ENCODE measurements around the gene CIB2. TPM values are rescaled to one million over a fixed set of nuclear protein-coding genes. Genes with fewer than 3 reads are reported as not detected.
A peak's percentile ranks its signal among the peaks of the same experiment; 100 is the strongest.

CIB2 gene
- total RNA-seq, 4 donors from 2014 or later, result 8.4 to 19.5 (median 9.5) TPM

- in situ Hi-C loops (cut with MboI; ENCODE audit: low pct_ligation_motif_present in 1 of 4, low pct_unique_long_range_greater_than_20kb in 1 of 4, low sequenced_read_pairs in 3 of 4), result loop anchor here (5.0 to 25.0 kb wide), 5 partner anchors 104 to 146 kb away; partner anchors contain the start of gene ACSBG1 (in 1 of the 4)
- no peaks in the 10 kb centered on the region for H3K27me3 ChIP-seq
- no peak for TF ChIP-seq POLR2A (IDR thresholded peaks at IDR 0.05)
- TF ChIP-seq, protein P1, sequence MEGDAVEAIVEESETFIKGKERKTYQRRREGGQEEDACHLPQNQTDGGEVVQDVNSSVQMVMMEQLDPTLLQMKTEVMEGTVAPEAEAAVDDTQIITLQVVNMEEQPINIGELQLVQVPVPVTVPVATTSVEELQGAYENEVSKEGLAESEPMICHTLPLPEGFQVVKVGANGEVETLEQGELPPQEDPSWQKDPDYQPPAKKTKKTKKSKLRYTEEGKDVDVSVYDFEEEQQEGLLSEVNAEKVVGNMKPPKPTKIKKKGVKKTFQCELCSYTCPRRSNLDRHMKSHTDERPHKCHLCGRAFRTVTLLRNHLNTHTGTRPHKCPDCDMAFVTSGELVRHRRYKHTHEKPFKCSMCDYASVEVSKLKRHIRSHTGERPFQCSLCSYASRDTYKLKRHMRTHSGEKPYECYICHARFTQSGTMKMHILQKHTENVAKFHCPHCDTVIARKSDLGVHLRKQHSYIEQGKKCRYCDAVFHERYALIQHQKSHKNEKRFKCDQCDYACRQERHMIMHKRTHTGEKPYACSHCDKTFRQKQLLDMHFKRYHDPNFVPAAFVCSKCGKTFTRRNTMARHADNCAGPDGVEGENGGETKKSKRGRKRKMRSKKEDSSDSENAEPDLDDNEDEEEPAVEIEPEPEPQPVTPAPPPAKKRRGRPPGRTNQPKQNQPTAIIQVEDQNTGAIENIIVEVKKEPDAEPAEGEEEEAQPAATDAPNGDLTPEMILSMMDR (IDR thresholded peaks at IDR 0.05), result peak; percentile 91 to 98 (median 97)
- no peak overlapping the region for H3K4me3 ChIP-seq
- H3K4me1 ChIP-seq, result peaks cover 0 to 8% (median 4%) of the 10 kb centered on the region in 4 donors
- DNase-seq, result peak; percentile 88
- 37% methylated on average over 11 of the region's 11 CpGs; no CpG with 5 or more reads in 1 of the 2 donors for WGBS, 2 donors (ENCODE audit: low coverage in 1 of 2)
- H3K9me3 ChIP-seq, result no peaks in the 10 kb centered on the region
- no peaks in the 10 kb centered on the region for H3K36me3 ChIP-seq
- H3K27ac ChIP-seq, result no peak overlapping the region
- intact Hi-C loops (cut with DNase I; ENCODE audit: low total_unique reads), result loop anchor here (5.0 kb wide), 2 partner anchors 106 to 141 kb away; no protein-coding TSS in a partner anchor
These were observed 22.8 kb downstream of the CIB2 start for GRCh38 chr15:78108300-78109084.

DNA sequence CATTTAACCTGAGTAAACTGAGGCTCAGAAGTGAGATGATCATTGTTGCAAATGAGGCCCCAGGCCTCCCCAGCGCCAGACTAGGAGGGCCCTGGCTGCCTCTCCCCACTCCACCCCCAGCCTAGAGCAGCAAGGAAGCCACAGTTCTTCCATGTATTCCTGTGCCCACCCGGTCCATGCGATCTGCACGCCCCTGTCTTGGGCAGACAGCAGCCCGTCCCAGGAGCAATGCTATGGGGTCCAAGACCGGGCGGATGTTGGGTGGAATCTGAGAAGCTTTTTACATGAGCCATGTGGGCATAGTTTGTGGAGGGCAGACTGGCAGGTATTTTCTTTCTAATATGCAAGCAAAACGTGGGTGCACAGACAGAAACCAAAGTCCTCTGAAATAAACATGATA lies 23.8 kb downstream of the CIB2 start:
- H3K36me3 ChIP-seq, result no peaks in the 10 kb centered on the region
- H3K27me3 ChIP-seq, result no peaks in the 10 kb centered on the region
- intact Hi-C loops (cut with DNase I; ENCODE audit: low total_unique reads), result loop anchor here (5.0 kb wide), 2 partner anchors 105 to 140 kb away; no protein-coding TSS in a partner anchor
- peak; percentile 6 for DNase-seq
- H3K4me3 ChIP-seq, result no peak overlapping the region
- 40 to 89% methylated on average over 1 to 8 of the region's 8 CpGs for WGBS, 2 donors (ENCODE audit: low coverage in 1 of 2)
- H3K9me3 ChIP-seq, result no peaks in the 10 kb centered on the region
- TF ChIP-seq POLR2A (IDR thresholded peaks at IDR 0.05), result no peak
- TF ChIP-seq, protein P1 (IDR thresholded peaks at IDR 0.05), result no peak
- TF ChIP-seq POLR2AphosphoS5 (IDR thresholded peaks at IDR 0.05), result no peak
- TF ChIP-seq EP300 (IDR thresholded peaks at IDR 0.05; ENCODE audit: low read depth), result no peak
- H3K27ac ChIP-seq, result no peak overlapping the region
- peaks cover 0 to 16% (median 3%) of the 10 kb centered on the region in 4 donors for H3K4me1 ChIP-seq
- in situ Hi-C loops (cut with MboI; ENCODE audit: low pct_ligation_motif_present in 1 of 4, low pct_unique_long_range_greater_than_20kb in 1 of 4, low sequenced_read_pairs in 3 of 4), result loop anchor here (5.0 to 25.0 kb wide), 5 partner anchors 103 to 145 kb away; partner anchors contain the start of gene ACSBG1 (in 1 of the 4)

GRCh38 chr15:78105476-78106241 lies 25.6 kb downstream of the CIB2 start:
- in situ Hi-C loops (cut with MboI; ENCODE audit: low pct_ligation_motif_present in 1 of 4, low pct_unique_long_range_greater_than_20kb in 1 of 4, low sequenced_read_pairs in 3 of 4), result loop anchor here (5.0 to 25.0 kb wide), 5 partner anchors 101 to 143 kb away; partner anchors contain the start of gene ACSBG1 (in 1 of the 4)
- no peak overlapping the region for H3K4me3 ChIP-seq
- intact Hi-C loops (cut with DNase I; ENCODE audit: low total_unique reads), result loop anchor here (5.0 kb wide), 2 partner anchors 103 to 138 kb away; no protein-coding TSS in a partner anchor
- H3K27ac ChIP-seq, result no peak overlapping the region
- WGBS, 2 donors (ENCODE audit: low coverage in 1 of 2), result 89% methylated on average over 16 of the region's 16 CpGs; no CpG with 5 or more reads in 1 of the 2 donors
- H3K27me3 ChIP-seq, result no peaks in the 10 kb centered on the region
- H3K36me3 ChIP-seq, result no peaks in the 10 kb centered on the region
- TF ChIP-seq, protein P1 (IDR thresholded peaks at IDR 0.05), result no peak
- TF ChIP-seq EP300 (IDR thresholded peaks at IDR 0.05; ENCODE audit: low read depth), result no peak
- TF ChIP-seq POLR2AphosphoS5 (IDR thresholded peaks at IDR 0.05), result no peak
- no peak for TF ChIP-seq POLR2A (IDR thresholded peaks at IDR 0.05)
- peak; percentile 7 for DNase-seq
- H3K9me3 ChIP-seq, result no peaks in the 10 kb centered on the region
- H3K4me1 ChIP-seq, result peaks cover 0 to 16% (median 3%) of the 10 kb centered on the region in 4 donors

All from transverse colon (tissue), 4 donors.